SJSA1 (cell line): Measurements from ENCODE around the gene CD4. TPM values are rescaled to one million over a fixed set of nuclear protein-coding genes. Genes with fewer than 3 reads are reported as not detected.

ENCODE experiments used
- DNase-seq, 2 experiments: peaks; one replicate each; pipeline ENCODE4 v3.0.0-alpha.2; 2015 to 2020; ENCODE audit warnings: low spot score in 2 of 2, low read depth in 1 of 2
- H3K27ac ChIP-seq: fragments of 250-450 bp; sonication (Bioruptor Pico); 2 replicates; pipeline ENCODE4 v1.5.1; 2020; ENCODE audit warnings: mild to moderate bottlenecking, moderate library complexity
- H3K27me3 ChIP-seq: fragments of 250-450 bp; sonication (Bioruptor Pico); replicated peaks from 2 replicates; pipeline ENCODE4 v1.5.1; 2020; ENCODE audit warnings: mild to moderate bottlenecking, moderate library complexity
- H3K36me3 ChIP-seq: fragments of 250-450 bp; sonication (Bioruptor Pico); 2 replicates; pipeline ENCODE4 v1.5.1; 2020; ENCODE audit warnings: mild to moderate bottlenecking
- H3K4me1 ChIP-seq: fragments of 250-450 bp; sonication (Bioruptor Pico); replicated peaks from 2 replicates; pipeline ENCODE4 v1.6.1; 2021; ENCODE audit warnings: mild to moderate bottlenecking
- H3K4me3 ChIP-seq: fragments of 250-450 bp; sonication (Bioruptor Pico); 2 replicates; pipeline ENCODE4 v1.5.1; 2020; ENCODE audit warnings: mild to moderate bottlenecking
- H3K9me3 ChIP-seq: fragments of 250-450 bp; sonication (Bioruptor Pico); replicated peaks from 2 replicates; pipeline ENCODE4 v1.5.1; 2020; ENCODE audit warnings: mild to moderate bottlenecking
- total RNA-seq: library from RNA; depleted of rRNA; stranded (reverse); fragments of >200 nt; shearing (Covaris generic); gene quantifications from 2 replicates; pipeline ENCODE4 v1.2.3, GENCODE V29; 2014

CD4 gene
- total RNA-seq, 1 experiment from 2014 or later: not detected

DNA sequence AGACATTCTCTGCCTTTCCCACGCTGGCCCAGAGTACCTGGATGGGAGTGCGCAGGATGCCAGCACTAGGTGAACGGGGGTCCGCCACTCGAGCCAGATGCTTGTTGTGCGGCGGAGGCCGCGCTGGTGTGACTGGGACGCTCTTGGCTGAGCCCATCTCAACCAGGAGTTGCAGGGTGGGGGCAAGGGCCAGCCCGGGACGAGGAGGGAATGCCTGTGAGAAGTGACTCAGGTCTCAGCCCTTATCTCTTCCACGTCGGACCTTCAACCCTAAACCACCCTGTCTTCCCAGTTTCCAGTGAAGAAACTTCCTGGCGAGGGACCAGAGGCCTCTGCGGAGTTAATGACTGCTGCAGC is 61.4 kb downstream of the CD4 start:
- Histone ChIP-seq H3K4me3 (peak overlapping the region; percentile 71), H3K9me3 (no peaks in the 10 kb centered on the region), H3K27me3 (no peaks in the 10 kb centered on the region), H3K4me1 (peaks cover 19% of the 10 kb centered on the region), H3K36me3 (peaks cover 75% of the 10 kb centered on the region), H3K27ac (peak overlapping the region; percentile 95)
- DNase-seq: peak in 1 of 2 experiments; percentile 21

DNA sequence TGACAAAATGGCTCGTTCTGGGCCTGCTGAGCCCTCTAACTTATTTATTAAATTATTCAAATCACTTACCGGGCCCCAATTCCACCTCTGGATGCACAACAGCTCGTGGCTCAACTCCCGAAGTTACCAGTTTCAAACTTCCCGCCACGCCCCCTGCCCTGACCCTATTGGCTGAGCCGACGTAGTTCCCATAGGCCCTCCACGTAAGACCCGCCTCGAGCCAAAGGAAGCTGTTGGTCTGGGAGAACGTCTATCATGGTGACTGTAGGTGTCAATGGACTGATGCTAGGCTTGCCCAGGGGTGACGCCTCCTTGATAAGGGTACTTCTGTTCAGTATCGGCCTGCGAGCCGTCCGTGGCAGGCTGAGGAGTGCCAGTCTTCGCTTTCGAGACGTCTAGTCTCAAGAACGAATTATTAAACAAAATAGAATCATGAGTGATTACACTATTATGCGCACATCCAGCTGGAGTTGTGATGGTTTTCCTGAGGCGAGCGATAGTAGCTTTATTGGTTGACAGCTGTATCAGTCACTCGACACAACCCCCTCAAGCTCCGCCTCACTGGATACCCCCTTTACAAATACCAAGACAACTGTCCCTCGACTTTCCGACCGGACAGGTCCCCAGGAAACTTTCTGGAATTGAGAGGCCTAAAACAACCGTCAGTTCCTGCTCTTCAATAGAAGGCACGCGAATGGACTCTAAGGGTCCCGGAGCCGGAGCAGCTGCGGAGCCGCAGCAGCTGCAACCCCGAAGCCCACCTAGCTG is 62.0 kb downstream of the CD4 start, which contains the start of gene CDCA3:
TSS of gene CDCA3 (minus strand) at position 134 of the 768 bp plus-strand sequence. CDS start 334 bp downstream, outside the sequence.
- Histone ChIP-seq H3K27ac (peak within 1 kb of the TSS; percentile 95), H3K9me3 (no peaks in the 10 kb centered on the region), H3K36me3 (peaks cover 75% of the 10 kb centered on the region), H3K4me3 (peak within 1 kb of the TSS; percentile 71), H3K27me3 (no peaks in the 10 kb centered on the region), H3K4me1 (peaks cover 19% of the 10 kb centered on the region)
- DNase-seq: peak; percentile 99

DNA sequence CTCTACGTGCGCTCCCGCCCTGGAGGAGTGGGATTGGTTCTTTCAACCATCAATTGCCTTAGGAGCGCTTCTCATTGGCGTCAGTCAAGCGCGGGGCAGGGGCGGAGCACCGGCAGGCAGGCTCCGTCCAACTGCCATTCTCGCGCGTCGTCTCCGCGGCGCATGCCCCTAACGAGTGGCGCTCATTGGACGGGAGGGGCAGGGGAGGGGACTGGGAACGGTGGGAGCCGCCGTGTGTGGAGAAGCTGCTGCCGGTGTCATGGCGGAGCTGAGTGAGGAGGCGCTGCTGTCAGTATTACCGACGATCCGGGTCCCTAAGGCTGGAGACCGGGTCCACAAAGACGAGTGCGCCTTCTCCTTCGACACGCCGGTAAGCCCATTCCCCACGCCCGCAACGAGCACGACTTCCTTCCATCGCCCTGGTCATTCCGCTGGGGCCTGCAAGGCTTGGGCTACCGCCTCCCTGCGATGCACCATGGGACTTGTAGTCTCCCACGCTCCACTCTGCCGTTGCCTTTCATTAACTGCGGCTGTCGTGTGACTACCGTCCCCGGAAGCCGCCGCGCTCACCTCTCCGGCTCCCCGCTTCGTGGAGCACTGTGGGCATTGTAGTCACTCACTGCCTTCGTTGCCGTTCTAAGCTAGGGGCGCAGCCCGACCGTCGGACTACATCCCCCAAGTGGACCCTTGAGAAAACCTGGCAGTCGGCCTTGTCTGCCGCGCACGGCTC is 62.8 kb downstream of the CD4 start, which contains the start of gene USP5:
TSS of gene USP5 (plus strand) at position 230 of the 730 bp plus-strand sequence. CDS start at position 260, 30 bp downstream.
- peak; percentile 99 to 100 for DNase-seq
- H3K27ac ChIP-seq: peak within 1 kb of the TSS; percentile 95
- H3K4me1 ChIP-seq: peaks cover 19% of the 10 kb centered on the region
- peaks cover 75% of the 10 kb centered on the region for H3K36me3 ChIP-seq
- peak within 1 kb of the TSS; percentile 71 for H3K4me3 ChIP-seq
- H3K9me3 ChIP-seq: no peaks in the 10 kb centered on the region
- H3K27me3 ChIP-seq: no peaks in the 10 kb centered on the region

DNA sequence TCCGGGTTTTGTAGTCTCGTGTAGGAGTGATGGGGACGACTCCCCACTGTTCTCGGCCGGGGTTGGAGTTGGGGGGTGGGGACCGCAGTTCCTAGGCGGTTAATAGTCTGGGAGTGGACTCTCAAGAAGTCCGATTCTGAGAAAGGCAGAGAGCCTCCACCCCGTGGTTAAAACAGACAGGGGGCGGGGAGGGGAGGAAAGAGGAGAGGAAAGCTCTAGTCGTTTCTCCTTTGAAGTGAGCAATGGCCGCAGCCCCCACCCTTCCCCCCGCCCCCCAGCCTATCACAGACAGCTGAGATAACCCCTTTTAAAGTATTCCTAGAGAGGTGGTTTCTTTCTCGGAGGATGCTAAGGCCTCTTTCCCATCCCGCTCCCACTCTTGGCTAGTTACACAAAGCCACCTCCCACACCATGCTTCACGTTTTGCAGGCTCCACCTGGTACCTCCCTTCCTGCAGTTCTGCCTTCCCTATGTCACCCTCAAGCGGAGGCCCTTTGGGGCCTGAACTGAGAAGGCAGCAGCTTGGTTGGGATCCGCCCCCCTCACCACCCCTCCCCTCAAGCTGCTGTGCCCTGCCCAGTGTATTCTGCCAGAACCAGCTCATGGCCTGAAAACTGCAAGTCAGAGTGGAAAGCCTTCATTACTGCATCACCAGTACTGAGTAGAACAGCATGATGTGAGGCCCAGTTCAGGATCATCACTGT is 63.5 kb downstream of the CD4 start:
- peak in 1 of 2 experiments; percentile 70 for DNase-seq
- H3K27me3 ChIP-seq: no peaks in the 10 kb centered on the region
- peak overlapping the region; percentile 7; the same call in 1 of the 2 replicates for H3K27ac ChIP-seq
- H3K4me1 ChIP-seq: peaks cover 19% of the 10 kb centered on the region
- H3K4me3 ChIP-seq: peak overlapping the region; percentile 71
- peaks cover 75% of the 10 kb centered on the region for H3K36me3 ChIP-seq
- no peaks in the 10 kb centered on the region for H3K9me3 ChIP-seq

GRCh38 chr12:6853626-6854025 is 64.3 kb downstream of the CD4 start:
- Histone ChIP-seq H3K36me3 (peaks cover 75% of the 10 kb centered on the region), H3K4me1 (peaks cover 19% of the 10 kb centered on the region), H3K27ac (no peak overlapping the region; the same call in 1 of the 2 replicates)

GRCh38 chr12:6854036-6854435 is 64.7 kb downstream of the CD4 start:
- DNase-seq: no peak
- Histone ChIP-seq H3K9me3 (no peaks in the 10 kb centered on the region), H3K36me3 (peaks cover 75% of the 10 kb centered on the region), H3K4me1 (peaks cover 19% of the 10 kb centered on the region), H3K27ac (no peak overlapping the region), H3K27me3 (no peaks in the 10 kb centered on the region), H3K4me3 (no peak overlapping the region)

More at GRCh38 chr12:6853626-6854025, 64.3 kb downstream of the CD4 start:
- Histone ChIP-seq H3K27me3 (no peaks in the 10 kb centered on the region), H3K4me3 (no peak overlapping the region), H3K9me3 (no peaks in the 10 kb centered on the region)
- DNase-seq: no peak

GRCh38 chr12:6855322-6855721 is 66.0 kb downstream of the CD4 start:
- Histone ChIP-seq H3K27me3 (no peaks in the 10 kb centered on the region), H3K4me1 (peaks cover 14% of the 10 kb centered on the region), H3K9me3 (no peaks in the 10 kb centered on the region), H3K36me3 (peaks cover 75% of the 10 kb centered on the region), H3K4me3 (no peak overlapping the region), H3K27ac (no peak overlapping the region)
- no peak for DNase-seq

- peaks cover 95% of the 10 kb centered on the region for H3K36me3 ChIP-seq
- no peak overlapping the region for H3K27ac ChIP-seq
Measured at GRCh38 chr12:6858799-6859198, 69.5 kb downstream of the CD4 start.

DNA sequence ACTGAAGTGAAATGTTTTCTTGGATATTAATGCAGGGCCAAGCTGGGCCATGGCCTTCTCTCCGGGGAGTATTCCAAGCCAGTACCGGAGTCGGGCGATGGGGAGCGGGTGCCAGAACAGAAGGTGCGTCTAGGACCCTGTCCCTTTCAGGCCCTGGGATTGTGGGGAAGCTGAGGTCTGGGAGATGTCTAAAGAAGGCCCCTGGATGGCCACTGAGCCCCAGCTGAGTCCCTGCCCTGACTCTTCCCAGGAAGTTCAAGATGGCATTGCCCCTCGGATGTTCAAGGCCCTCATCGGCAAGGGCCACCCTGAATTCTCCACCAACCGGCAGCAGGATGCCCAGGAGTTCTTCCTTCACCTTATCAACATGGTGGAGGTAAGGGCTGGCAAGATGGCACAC is 70.8 kb downstream of the CD4 start:
- Histone ChIP-seq H3K4me3 (no peak overlapping the region), H3K27me3 (no peaks in the 10 kb centered on the region), H3K4me1 (no peaks in the 10 kb centered on the region), H3K9me3 (no peaks in the 10 kb centered on the region), H3K27ac (no peak overlapping the region), H3K36me3 (peaks cover 100% of the 10 kb centered on the region)
- DNase-seq: no peak

More at GRCh38 chr12:6858799-6859198, 69.5 kb downstream of the CD4 start:
- Histone ChIP-seq H3K4me1 (peaks cover under 1% of the 10 kb centered on the region; the same call in 1 of the 2 replicates), H3K4me3 (no peak overlapping the region), H3K9me3 (no peaks in the 10 kb centered on the region), H3K27me3 (no peaks in the 10 kb centered on the region)
- no peak for DNase-seq

DNA sequence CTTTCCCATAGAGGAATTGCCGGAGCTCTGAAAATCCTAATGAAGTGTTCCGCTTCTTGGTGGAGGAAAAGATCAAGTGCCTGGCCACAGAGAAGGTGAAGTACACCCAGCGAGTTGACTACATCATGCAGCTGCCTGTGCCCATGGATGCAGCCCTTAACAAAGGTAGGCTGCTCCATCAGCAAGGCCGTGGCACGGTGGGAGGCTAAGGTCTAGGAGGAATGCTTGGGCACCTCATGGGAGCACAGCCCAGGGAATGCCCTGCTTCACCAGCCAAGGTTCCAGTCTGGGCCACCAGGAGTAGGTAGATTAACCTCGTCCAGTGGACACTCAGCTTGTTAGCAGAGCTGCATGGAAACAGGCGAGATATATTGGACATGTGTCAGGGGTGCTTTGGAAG is 71.6 kb downstream of the CD4 start:
- Histone ChIP-seq H3K4me1 (no peaks in the 10 kb centered on the region), H3K9me3 (no peaks in the 10 kb centered on the region), H3K36me3 (peaks cover 100% of the 10 kb centered on the region), H3K27me3 (no peaks in the 10 kb centered on the region), H3K4me3 (no peak overlapping the region), H3K27ac (no peak overlapping the region)
- no peak for DNase-seq

DNA sequence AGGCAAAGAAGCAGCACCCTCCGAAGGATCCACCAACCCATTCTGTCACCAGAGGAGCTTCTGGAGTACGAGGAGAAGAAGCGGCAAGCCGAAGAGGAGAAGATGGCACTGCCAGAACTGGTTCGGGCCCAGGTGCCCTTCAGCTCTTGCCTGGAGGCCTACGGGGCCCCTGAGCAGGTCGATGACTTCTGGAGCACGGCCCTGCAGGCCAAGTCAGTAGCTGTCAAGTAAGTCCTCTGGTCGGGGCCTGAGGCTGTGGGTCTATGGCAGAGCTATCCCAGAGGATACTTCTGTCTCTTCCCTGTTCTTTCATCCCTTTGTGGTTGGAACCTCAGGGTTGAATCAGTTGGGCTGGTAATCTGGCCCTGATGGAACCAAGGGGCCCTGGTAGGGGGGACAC is 72.1 kb downstream of the CD4 start:
- no peak overlapping the region for H3K27ac ChIP-seq
- no peak overlapping the region for H3K4me3 ChIP-seq
- no peak for DNase-seq
- H3K4me1 ChIP-seq: no peaks in the 10 kb centered on the region
- no peaks in the 10 kb centered on the region for H3K27me3 ChIP-seq
- H3K36me3 ChIP-seq: peaks cover 100% of the 10 kb centered on the region
- no peaks in the 10 kb centered on the region for H3K9me3 ChIP-seq

DNA sequence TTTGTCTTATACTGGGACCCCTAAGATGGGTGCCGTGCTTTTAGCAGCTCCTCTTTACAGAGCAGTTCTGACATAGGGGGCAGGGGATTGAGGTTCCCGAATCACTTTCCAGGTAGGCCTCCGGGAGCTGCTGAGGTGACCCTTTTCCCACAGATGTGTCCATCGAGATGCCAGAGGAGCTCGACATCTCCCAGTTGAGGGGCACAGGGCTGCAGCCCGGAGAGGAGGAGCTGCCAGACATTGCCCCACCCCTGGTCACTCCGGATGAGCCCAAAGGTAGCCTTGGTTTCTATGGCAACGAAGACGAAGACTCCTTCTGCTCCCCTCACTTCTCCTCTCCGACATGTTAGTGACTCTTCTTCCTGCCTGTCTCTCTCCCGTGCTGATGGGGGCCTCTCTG is 73.7 kb downstream of the CD4 start:
- Histone ChIP-seq H3K27me3 (no peaks in the 10 kb centered on the region), H3K4me1 (peaks cover 6% of the 10 kb centered on the region), H3K9me3 (no peaks in the 10 kb centered on the region), H3K27ac (no peak overlapping the region), H3K4me3 (no peak overlapping the region), H3K36me3 (peaks cover 97% of the 10 kb centered on the region)
- DNase-seq: no peak

- Histone ChIP-seq H3K27me3 (no peaks in the 10 kb centered on the region), H3K4me1 (peaks cover 11% of the 10 kb centered on the region), H3K36me3 (peaks cover 97% of the 10 kb centered on the region), H3K27ac (no peak overlapping the region), H3K9me3 (no peaks in the 10 kb centered on the region), H3K4me3 (no peak overlapping the region)
- no peak for DNase-seq
Measured at GRCh38 chr12:6863586-6864321, 74.4 kb downstream of the CD4 start.
